ENCODE results near the gene FANK1. TPM values are rescaled to one million over a fixed set of nuclear protein-coding genes. Genes with fewer than 3 reads are reported as not detected.

The FANK1 gene
- polyA plus RNA-seq, 3 donors = 0.20 TPM; not detected in 2

DNA sequence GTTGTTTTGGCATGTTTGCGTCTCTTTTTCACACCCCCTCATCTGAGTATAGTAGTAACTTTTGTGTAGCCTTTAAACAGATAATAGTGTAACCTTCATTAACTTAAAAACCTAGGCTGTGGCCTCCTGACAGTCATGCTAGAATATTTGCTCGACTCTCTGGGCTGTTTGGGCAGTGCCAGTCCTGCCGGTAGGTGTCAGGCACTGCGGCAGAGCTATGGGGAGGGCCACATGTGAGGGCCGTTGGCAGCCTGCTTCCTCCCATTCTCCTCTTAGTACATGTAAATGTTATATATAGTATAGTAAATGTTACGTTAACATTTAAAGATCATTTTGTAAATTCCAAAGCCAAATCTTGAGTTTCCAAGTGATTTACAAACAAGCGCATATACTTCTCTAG, 46.9 kb upstream of the FANK1 start:
- Histone ChIP-seq H4K20me1 (ENCODE audit: insufficient read depth, low read length) (no peaks in the 10 kb centered on the region), H3K79me2 (ENCODE audit: insufficient read depth, low read length) (no peaks in the 10 kb centered on the region), H3K27ac (ENCODE audit: low read depth in 1 of 2, low read length in 2 of 2) (no peak overlapping the region), H3K4me2 (replicated peaks; ENCODE audit: extremely low read depth, low read length, poor library complexity, severe bottlenecking) (no peak overlapping the region), H3K9ac (ENCODE audit: insufficient read depth, low read length, poor library complexity, severe bottlenecking) (no peak overlapping the region), H3K4me1 (ENCODE audit: control insufficient read depth in 1 of 2, insufficient read depth in 2 of 2, low read length in 2 of 2) (no peaks in the 10 kb centered on the region), H2AFZ (ENCODE audit: insufficient read depth, low read depth, low read length, poor library complexity, severe bottlenecking) (no peak overlapping the region), H3K36me3 (replicated peaks in 1 of 2; ENCODE audit: control insufficient read depth in 1 of 2, insufficient read depth in 2 of 2, low read length in 2 of 2) (peaks cover 35 to 87% of the 10 kb centered on the region in 2 donors), H3K27me3 (ENCODE audit: control insufficient read depth in 2 of 2, insufficient read depth in 2 of 2, low read length in 2 of 2) (no peaks in the 10 kb centered on the region), H3K9me3 (replicated peaks in 1 of 2; ENCODE audit: control insufficient read depth in 1 of 2, insufficient read depth in 1 of 2, low read length in 2 of 2) (no peaks in the 10 kb centered on the region), H3K4me3 (replicated peaks in 1 of 3; ENCODE audit: low read depth in 2 of 3, low read length in 3 of 3) (no peak overlapping the region)
- WGBS (ENCODE audit: insufficient coverage) = 100% methylated on average over 2 of the region's 7 CpGs
- Mint-ChIP-seq H3K9me3 (no peaks in the 10 kb centered on the region), H3K4me3 (no peak overlapping the region), H3K4me1 (no peaks in the 10 kb centered on the region), H3K27me3 (ENCODE audit: low read depth in 3 of 3) (peaks cover 0 to 2% (median 1%) of the 10 kb centered on the region in 3 donors), H3K36me3 (peaks cover 57 to 65% of the 10 kb centered on the region in 2 donors), H3K27ac (no peak overlapping the region)
- intact Hi-C loops (cut with micrococcal nuclease) = no loop called here
- TF ChIP-seq, protein P1, sequence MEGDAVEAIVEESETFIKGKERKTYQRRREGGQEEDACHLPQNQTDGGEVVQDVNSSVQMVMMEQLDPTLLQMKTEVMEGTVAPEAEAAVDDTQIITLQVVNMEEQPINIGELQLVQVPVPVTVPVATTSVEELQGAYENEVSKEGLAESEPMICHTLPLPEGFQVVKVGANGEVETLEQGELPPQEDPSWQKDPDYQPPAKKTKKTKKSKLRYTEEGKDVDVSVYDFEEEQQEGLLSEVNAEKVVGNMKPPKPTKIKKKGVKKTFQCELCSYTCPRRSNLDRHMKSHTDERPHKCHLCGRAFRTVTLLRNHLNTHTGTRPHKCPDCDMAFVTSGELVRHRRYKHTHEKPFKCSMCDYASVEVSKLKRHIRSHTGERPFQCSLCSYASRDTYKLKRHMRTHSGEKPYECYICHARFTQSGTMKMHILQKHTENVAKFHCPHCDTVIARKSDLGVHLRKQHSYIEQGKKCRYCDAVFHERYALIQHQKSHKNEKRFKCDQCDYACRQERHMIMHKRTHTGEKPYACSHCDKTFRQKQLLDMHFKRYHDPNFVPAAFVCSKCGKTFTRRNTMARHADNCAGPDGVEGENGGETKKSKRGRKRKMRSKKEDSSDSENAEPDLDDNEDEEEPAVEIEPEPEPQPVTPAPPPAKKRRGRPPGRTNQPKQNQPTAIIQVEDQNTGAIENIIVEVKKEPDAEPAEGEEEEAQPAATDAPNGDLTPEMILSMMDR (IDR thresholded peaks at IDR 0.05) = no peak
- DNase-seq = no peak

DNA sequence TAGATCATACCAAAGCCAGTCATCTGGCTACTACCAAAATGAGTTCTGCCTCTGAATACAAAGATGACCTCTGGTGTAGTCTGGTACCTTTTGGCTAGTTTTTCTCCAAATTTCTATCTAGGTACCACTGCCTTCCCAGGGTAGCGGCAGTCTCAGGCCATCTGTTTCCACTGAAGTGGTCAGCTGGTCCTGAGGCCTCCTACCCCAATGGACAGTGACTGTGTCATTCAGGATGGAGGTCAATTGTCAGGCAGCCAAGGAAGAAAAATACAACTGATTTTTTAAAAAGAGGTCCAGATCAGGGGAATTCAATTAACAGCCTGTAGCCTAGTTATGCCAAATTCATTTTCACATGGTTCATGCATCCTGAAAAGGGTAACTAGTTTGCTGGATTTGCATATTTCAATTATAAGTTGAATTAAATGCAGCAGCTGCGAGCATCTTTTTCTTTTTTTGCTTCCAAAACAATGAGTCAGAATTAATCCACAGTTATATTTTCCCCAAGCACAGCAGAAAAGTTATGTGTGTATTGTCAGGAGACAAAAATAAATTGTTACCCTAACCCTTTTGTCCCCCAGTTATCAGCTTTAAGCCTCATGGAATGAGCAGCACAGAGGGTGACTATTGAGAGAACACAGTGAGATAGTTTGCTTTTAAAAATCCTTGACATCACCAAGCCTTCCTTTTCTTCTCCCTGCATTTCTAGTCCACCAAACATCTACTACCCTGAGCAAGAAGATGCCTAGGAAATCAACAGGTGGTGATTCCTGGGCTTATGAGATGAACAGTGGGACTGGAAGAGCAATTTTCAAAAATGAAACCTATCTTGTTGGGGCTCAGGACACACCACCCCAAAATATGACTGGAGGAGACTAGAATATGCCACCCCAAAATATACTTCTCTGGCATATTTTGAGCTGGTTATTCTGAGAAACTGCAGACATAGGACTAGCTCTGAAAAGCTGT, 45.3 kb upstream of the FANK1 start:
- no peak overlapping the region for H2AFZ ChIP-seq (ENCODE audit: insufficient read depth, low read depth, low read length, poor library complexity, severe bottlenecking)
- no CpG with 5 or more reads among the region's 2 CpGs for WGBS (ENCODE audit: insufficient coverage)
- H3K4me1 Mint-ChIP-seq = no peaks in the 10 kb centered on the region

More for the DNA sequence above, 45.3 kb upstream of the FANK1 start:
- Histone ChIP-seq H3K9me3 (replicated peaks in 1 of 2; ENCODE audit: control insufficient read depth in 1 of 2, insufficient read depth in 1 of 2, low read length in 2 of 2) (no peaks in the 10 kb centered on the region), H3K4me2 (replicated peaks; ENCODE audit: extremely low read depth, low read length, poor library complexity, severe bottlenecking) (no peak overlapping the region), H3K27me3 (ENCODE audit: control insufficient read depth in 2 of 2, insufficient read depth in 2 of 2, low read length in 2 of 2) (no peaks in the 10 kb centered on the region), H3K4me3 (replicated peaks in 1 of 3; ENCODE audit: low read depth in 2 of 3, low read length in 3 of 3) (no peak overlapping the region), H3K27ac (ENCODE audit: low read depth in 1 of 2, low read length in 2 of 2) (no peak overlapping the region), H3K36me3 (replicated peaks in 1 of 2; ENCODE audit: control insufficient read depth in 1 of 2, insufficient read depth in 2 of 2, low read length in 2 of 2) (peaks cover 32 to 71% of the 10 kb centered on the region in 2 donors), H3K9ac (ENCODE audit: insufficient read depth, low read length, poor library complexity, severe bottlenecking) (no peak overlapping the region), H3K79me2 (ENCODE audit: insufficient read depth, low read length) (no peaks in the 10 kb centered on the region), H3K4me1 (ENCODE audit: control insufficient read depth in 1 of 2, insufficient read depth in 2 of 2, low read length in 2 of 2) (no peaks in the 10 kb centered on the region), H4K20me1 (ENCODE audit: insufficient read depth, low read length) (no peaks in the 10 kb centered on the region)
- Mint-ChIP-seq H3K9me3 (no peaks in the 10 kb centered on the region), H3K27ac (no peak overlapping the region), H3K36me3 (peaks cover 59 to 71% of the 10 kb centered on the region in 2 donors), H3K4me3 (no peak overlapping the region), H3K27me3 (ENCODE audit: low read depth in 3 of 3) (peaks cover 0 to 1% (median 0%) of the 10 kb centered on the region in 3 donors)
- TF ChIP-seq, protein P1 (IDR thresholded peaks at IDR 0.05) = no peak
- intact Hi-C loops (cut with micrococcal nuclease) = no loop called here
- DNase-seq = no peak

Data from CD14-positive monocyte (primary cell).